NCI-H460 (cell line): ENCODE measurements around the gene XPR1. TPM values are rescaled to one million over a fixed set of nuclear protein-coding genes. Genes with fewer than 3 reads are reported as not detected.
"Not testable (repeated sequence)": the region's sequence is repeated elsewhere in the genome, so short reads cannot be mapped to it uniquely, and the experiment has no call there.

Experiments used
- DNase-seq: peaks from one replicate; pipeline ENCODE4 v3.0.0-alpha.2; 2016; ENCODE audit warnings: low read depth; ENCODE audit errors: extremely low read depth
- total RNA-seq: library from RNA; depleted of rRNA; stranded (reverse); fragments of >200 nt; shearing (Covaris generic); gene quantifications from 2 replicates; pipeline ENCODE4 v1.2.3, GENCODE V29; 2014

Gene XPR1
- total RNA-seq, 1 experiment from 2014 or later = 92.9 TPM

DNA sequence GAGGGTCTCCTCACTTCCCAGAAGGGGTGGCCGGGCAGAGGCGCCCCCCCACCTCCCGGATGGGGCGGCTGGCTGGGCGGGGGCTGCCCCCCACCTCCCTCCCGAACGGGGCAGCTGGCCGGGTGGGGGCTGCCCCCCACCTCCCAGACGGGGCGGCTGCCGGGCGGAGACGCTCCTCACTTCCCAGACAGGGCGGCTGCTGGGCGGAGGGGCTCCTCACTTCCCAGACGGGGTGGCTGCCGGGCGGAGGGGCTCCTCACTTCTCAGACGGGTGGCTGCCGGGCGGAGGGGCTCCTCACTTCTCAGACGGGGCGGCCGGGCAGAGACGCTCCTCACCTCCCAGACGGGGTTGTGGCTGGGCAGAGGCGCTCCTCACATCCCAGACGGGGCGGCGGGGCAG, 78.9 kb downstream of the XPR1 start:
- not testable (repeated sequence) for DNase-seq

DNA sequence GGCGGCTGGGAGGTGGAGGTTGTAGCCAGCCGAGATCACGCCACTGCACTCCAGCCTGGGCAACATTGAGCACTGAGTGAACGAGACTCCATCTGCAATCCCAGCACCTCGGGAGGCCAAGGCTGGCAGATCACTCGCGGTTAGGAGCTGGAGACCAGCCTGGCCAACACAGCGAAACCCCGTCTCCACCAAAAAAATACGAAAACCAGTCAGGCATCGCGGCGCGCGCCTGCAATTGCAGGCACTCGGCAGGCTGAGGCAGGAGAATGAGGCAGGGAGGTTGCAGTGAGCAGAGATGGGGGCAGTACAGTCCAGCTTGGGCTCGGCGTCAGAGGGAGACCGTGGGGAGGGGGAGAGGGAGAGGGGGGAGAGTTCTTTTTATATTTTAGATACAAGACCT, 79.4 kb downstream of the XPR1 start:
- not testable (repeated sequence) for DNase-seq

GRCh38 chr1:180720753-180721152, 88.9 kb downstream of the XPR1 start:
- no peak for DNase-seq

DNA sequence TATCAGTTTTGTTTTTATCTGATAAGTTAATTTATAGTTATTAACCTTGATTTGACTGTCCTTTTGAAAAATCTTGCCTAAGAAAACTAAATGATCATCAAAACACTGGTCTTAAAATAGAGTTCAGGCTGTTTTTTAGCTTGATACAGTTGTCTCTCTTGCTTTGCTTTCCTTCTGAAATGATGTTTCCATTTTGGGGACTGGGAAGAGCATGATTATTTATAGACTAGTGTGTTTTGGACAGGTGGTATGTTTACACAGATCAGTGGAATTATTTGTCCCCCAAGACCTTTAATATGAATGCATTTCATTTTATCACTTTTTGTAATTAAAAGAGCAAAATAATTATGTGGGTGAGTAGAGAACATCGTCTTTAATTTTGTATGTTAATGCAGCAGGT, 90.8 kb downstream of the XPR1 start:
- no peak for DNase-seq

GRCh38 chr1:180724055-180724454, 92.2 kb downstream of the XPR1 start:
- no peak for DNase-seq

- DNase-seq = not testable (repeated sequence)
Observed at GRCh38 chr1:180726024-180726423, 94.2 kb downstream of the XPR1 start.

- DNase-seq = not testable (repeated sequence)
Observed at GRCh38 chr1:180727751-180728150, 95.9 kb downstream of the XPR1 start.

GRCh38 chr1:180728472-180729106, 96.8 kb downstream of the XPR1 start:
- DNase-seq = no peak

GRCh38 chr1:180731131-180731530, 99.3 kb downstream of the XPR1 start:
- no peak for DNase-seq

DNA sequence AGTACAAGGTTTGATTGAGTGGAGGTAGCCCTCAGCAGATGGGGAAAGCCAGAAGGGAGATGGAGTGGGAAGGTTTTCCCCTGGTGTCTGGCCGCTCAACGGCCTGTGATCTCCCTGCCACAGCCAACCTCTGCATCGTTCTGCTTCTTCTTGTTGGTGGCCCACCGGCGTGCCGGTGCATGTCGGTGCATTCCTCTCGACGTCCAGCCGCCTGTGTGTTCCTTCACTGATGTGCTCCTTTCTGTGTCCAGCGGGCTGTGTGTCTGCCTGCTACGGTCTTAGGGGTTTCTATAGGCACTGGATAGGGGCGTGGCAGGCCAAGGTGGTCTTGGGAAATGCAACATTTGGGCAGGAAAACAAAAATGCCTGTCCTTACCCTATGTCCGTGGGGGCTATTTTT, 101.0 kb downstream of the XPR1 start:
- DNase-seq = no peak

- DNase-seq = no peak
Observed at GRCh38 chr1:180734366-180734765, 102.5 kb downstream of the XPR1 start.

DNA sequence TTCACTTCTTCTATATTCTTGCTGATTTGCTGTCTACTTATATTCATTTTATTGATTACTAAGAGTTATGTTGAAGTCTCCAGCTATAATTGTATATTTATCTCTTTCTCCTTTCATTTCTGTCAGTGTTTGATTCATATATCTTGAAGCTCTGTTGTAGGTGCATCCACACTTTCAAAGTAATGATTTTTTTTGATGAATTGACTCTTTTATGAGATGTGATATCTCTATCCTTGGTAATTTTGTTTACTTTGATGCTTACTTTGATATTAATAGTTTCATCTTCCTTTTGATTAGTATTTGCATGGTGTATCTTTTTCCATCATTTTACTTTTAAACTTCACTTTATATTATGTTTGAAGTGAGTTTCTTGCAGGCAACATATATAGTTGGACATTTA, 110.8 kb downstream of the XPR1 start:
- no peak for DNase-seq

DNA sequence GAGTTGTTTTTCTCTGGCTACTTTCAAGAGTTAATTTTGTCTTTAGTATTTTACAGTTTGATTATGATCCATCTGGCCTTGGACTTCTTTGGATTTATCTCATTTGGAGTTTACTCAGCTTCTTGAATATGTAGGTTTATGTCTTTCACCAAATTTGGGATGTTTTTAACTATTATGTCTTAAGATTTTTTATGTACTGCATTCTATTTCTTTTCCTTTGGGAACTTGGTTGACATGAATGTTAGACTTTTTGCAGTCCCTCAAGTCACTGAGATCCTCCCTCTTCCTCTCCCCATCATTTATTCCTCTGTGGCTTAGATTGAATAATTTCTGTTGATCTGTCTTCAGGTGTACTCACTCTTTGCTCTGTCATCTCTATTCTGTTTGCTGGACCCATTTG, 112.0 kb downstream of the XPR1 start:
- DNase-seq = no peak

GRCh38 chr1:180745098-180745497, 113.3 kb downstream of the XPR1 start:
- no peak for DNase-seq

- DNase-seq = no peak
Observed at GRCh38 chr1:180751921-180752320, 120.1 kb downstream of the XPR1 start.

- no peak for DNase-seq
Observed at GRCh38 chr1:180754453-180754852, 122.6 kb downstream of the XPR1 start.

DNA sequence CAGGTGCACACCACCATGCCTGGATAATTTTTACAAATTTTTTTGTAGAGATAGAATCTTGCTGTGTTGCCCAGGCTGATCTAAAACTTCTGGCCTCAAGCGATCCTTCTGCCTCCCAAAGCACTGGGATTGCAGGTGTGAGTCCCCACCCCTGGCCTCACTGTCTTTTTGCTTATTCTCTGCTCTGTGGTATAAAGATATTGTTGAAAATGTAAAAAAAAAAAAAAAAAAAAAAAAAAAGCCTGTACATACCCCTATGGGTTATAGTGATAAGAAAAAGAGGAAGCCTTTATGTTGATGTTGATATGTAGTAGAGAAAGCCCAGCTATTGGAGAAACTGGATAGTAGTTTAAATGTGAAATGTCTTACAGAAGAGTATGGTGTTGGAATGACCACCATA, 125.8 kb downstream of the XPR1 start:
- no peak for DNase-seq

GRCh38 chr1:180762796-180763195, 131.0 kb downstream of the XPR1 start:
- no peak for DNase-seq

DNA sequence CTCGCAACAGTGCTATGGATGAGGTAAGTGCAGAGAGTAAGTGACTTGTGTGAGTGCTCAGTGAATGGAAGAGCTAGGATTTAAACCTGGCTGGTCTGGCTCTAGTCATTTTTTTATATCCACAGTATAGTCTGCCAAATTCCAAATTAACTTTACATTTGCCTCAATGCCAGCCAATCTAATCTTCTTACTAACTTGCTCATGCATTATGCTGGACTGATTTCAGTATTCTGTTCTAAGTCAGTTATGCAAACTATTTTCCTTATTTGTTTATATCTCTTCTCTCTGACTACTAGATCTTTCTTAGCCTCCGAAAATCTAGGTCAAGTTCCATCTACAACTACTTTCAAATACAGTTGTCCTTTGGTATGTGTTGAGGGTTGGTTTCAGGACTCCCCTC, 133.3 kb downstream of the XPR1 start:
- no peak for DNase-seq

DNA sequence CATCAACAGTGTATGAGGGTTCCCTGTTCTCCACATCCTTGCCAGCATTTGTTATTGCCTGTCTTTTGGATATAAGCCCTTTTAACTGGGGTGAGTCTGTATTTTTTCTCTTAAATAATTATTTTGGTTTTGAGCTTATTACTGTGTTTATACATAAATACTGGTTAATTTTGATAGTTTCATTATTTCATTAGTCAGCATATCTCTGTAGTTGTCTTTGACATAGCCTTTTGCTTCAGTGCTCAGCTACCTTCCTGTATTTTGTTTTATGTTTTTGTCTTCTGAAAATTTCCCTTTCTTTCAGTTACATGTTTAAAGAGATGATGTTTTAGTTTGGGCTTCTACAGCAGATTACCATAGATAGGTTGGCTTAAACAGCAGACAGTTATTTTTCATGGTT, 138.1 kb downstream of the XPR1 start:
- no peak for DNase-seq

DNA sequence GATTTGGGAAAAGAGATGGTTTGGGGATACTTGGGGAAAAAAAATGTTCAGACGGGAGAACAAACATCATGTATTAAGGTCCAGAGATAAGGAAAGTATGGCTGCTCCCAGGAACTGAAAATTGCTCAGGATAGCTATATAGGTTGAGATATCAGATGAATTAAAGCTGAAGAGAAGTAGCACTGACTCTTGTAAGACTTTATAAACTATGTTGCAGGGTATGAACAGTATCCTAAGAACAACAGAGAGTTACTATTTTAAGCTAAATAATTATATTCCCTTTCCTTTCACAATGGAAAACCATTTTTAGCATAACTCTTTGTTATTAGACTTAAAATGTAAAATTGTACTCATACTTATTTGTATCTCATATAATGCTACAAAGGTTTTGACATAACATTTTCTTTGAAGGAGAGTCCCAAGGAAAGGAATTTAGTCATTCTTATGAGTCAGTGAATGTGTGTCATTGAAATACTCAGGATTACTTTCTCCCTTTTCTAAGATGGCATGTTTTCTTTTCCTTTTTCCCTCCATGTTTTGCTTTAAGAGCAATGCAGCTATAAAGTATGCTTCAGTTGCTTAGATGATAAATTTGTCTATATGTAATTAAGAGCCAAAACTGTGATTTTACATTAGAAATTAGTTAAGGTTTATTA, 141.5 kb downstream of the XPR1 start:
- DNase-seq = no peak

- DNase-seq = no peak
Observed at GRCh38 chr1:180775801-180776200, 144.0 kb downstream of the XPR1 start.
